Natural killer cell treated with Interleukin-12 subunit alpha and Interleukin-12 subunit beta and Interleukin-15 and Interleukin-18, amount 100 ng/mL, for 72 hours (primary cell): Measurements from ENCODE around the gene DLG2. TPM values are rescaled to one million over a fixed set of nuclear protein-coding genes. Genes with fewer than 3 reads are reported as not detected.

Experiments
- ATAC-seq, 2 donors: fragments of 150-1000 bp; cut with Tn5 transposase in 1 of 2; sonication (Bioruptor Pico), chemical (Tn5 transposase) in 1 of 2; 2 replicates each; pipeline ENCODE4 v1.10.0; 2021
- DNase-seq: peaks from one replicate; pipeline ENCODE4 v3.0.0; 2022; ENCODE audit warnings: low spot score
- H3K27ac Mint-ChIP-seq, 2 donors: 1 replicate in 1 of 2; 2 replicates in 1 of 2; pipeline ENCODE4 v1.8.0; 2022; ENCODE audit warnings: mixed read lengths in 2 of 2, mild to moderate bottlenecking in 1 of 2, moderate library complexity in 1 of 2
- H3K27me3 Mint-ChIP-seq, 2 donors: 1 replicate in 1 of 2; 2 replicates in 1 of 2; pipeline ENCODE4 v1.8.0; 2022; ENCODE audit warnings: mixed read lengths in 2 of 2
- H3K36me3 Mint-ChIP-seq: one replicate; pipeline ENCODE4 v1.8.0; 2022; ENCODE audit warnings: mixed read lengths
- H3K4me1 Mint-ChIP-seq, 2 donors: 1 replicate in 1 of 2; 2 replicates in 1 of 2; pipeline ENCODE4 v1.8.0; 2022; ENCODE audit warnings: low read depth in 2 of 2, mixed read lengths in 2 of 2, mild to moderate bottlenecking in 1 of 2
- H3K4me3 Mint-ChIP-seq: one replicate; pipeline ENCODE4 v1.8.0; 2022; ENCODE audit warnings: mixed read lengths
- H3K9me3 Mint-ChIP-seq: 2 replicates; pipeline ENCODE4 v1.8.0; 2022; ENCODE audit warnings: mixed read lengths
- total RNA-seq, 2 donors: library from RNA; stranded (reverse); gene quantifications; one replicate each; pipeline ENCODE4 v1.2.3, GENCODE V29; 2022

The DLG2 gene
- total RNA-seq, 2 donors from 2014 or later: 1.1 to 1.7 TPM

DNA sequence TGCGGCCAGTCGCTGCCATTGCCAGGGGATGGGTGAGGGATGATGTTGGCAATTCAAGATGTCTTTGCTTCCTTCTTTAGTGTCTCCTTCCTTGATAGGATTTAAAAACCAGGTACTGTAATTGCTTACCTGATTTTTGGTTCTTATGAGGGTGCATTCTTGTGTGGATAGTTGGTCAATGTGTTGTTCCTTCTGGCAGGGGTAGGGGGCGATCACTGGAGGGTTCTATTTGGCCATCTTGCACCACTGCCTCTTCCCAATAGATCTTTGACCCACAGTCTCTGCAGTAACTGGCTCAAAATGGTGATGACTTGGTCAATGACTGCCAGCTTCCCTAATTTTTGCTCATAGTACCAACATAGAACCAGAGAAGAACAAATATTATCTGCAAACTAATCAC, 680.1 kb downstream of the DLG2 start:
- peaks cover 23% of the 10 kb centered on the region for H3K9me3 Mint-ChIP-seq
- DNase-seq (no peak), ATAC-seq (no peak)
- H3K36me3 Mint-ChIP-seq: peaks cover 8% of the 10 kb centered on the region
- H3K4me1 Mint-ChIP-seq: no peaks in the 10 kb centered on the region
- H3K27me3 Mint-ChIP-seq: no peaks in the 10 kb centered on the region
- H3K27ac Mint-ChIP-seq: no peak overlapping the region
- H3K4me3 Mint-ChIP-seq: no peak overlapping the region

DNA sequence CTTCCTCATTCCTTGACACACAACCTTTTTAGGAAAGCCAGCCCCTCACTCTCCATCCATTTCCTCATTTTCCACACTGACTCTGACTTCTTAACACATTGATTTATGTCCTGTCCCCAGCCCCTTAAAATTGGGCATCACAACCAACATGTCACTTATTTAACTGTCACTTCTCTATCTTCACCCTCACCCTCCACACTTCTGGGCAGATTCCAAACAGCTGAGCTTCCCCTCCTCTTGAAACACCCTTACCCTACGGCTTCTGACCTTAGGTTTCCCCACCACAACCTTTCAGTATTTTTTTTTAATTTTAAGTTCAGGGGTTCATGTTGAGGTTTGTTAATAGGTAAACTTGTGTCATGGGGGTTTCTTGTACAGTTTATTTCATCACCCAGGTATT, 696.3 kb downstream of the DLG2 start:
- ATAC-seq (no peak), DNase-seq (no peak)
- Mint-ChIP-seq H3K9me3 (peaks cover 23% of the 10 kb centered on the region), H3K27ac (no peak overlapping the region), H3K4me3 (no peak overlapping the region), H3K27me3 (no peaks in the 10 kb centered on the region), H3K36me3 (peaks cover 6% of the 10 kb centered on the region), H3K4me1 (no peaks in the 10 kb centered on the region)

DNA sequence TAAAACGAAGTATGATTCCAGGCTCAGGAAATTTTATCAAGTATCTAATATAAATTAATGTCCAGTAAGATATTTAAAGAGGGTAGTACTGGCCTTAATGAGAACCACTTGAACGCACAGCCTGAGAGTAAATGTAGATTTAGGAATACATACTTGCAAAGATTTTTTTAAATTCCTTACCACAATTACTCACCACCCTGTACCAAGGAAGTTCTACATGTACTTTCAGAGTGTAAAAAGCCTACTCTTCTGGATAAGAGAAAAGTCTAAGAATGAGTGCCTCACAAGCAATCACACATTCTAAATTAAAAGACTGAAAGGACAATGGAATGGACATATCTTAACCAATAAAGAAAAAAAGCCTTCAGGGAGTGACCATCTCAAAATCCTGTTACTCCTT, 697.4 kb downstream of the DLG2 start:
- Mint-ChIP-seq H3K9me3 (peaks cover 21% of the 10 kb centered on the region), H3K36me3 (peaks cover 1% of the 10 kb centered on the region), H3K4me1 (no peaks in the 10 kb centered on the region), H3K27me3 (no peaks in the 10 kb centered on the region), H3K27ac (no peak overlapping the region), H3K4me3 (no peak overlapping the region)
- ATAC-seq (no peak), DNase-seq (no peak)

DNA sequence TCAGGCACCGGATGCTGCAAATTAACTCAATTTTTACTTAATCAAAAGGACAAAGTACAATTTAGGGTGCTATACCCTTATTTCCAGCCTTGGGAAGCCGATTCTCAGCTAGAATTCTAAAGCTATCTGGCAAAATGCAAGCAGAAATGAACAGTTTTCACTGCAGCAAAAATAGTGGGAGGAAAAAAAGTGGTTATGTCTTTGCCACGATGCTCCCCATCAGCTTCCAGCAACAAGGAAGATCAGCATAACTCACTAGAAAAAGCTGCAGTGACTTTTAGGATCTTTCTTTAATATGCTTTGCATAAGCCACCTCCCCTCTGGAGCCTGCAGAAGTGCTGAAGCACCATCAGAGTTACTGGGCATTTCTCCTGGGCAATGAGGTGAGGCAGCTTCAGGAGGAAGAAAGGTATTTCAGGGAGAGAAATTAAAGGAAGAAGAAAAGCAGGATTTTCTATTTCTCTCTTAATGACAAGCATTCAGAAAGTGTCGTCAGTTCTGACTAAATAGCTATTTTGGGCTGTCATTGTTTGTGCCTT, 702.9 kb downstream of the DLG2 start:
- Mint-ChIP-seq H3K9me3 (peaks cover 11% of the 10 kb centered on the region), H3K27ac (no peak overlapping the region), H3K4me3 (no peak overlapping the region), H3K27me3 (no peaks in the 10 kb centered on the region), H3K4me1 (no peaks in the 10 kb centered on the region), H3K36me3 (no peaks in the 10 kb centered on the region)
- ATAC-seq: no peak
- DNase-seq: no peak

DNA sequence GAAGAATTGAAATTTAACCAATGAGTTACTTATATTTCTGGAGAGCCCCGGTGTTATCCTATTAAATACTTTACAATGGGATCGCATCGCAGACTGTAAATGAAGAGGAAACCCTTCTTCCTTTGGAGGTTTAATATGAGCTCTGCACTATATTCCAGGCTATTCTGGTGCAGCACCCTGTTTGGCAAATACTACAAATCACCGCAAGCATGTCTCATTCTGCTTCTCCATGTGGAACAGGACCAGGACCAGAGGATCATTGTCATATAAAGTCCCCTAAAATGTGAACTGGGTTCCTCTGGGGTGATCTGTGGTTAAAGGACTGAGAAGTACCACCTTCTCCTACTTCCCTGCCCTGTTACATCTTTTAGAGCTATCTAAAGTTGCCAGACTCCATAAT, 703.7 kb downstream of the DLG2 start:
- H3K9me3 Mint-ChIP-seq: peaks cover 11% of the 10 kb centered on the region
- no peaks in the 10 kb centered on the region for H3K36me3 Mint-ChIP-seq
- no peak for DNase-seq
- no peaks in the 10 kb centered on the region for H3K27me3 Mint-ChIP-seq
- no peak overlapping the region for H3K4me3 Mint-ChIP-seq
- ATAC-seq: no peak
- no peak overlapping the region for H3K27ac Mint-ChIP-seq
- H3K4me1 Mint-ChIP-seq: no peaks in the 10 kb centered on the region

DNA sequence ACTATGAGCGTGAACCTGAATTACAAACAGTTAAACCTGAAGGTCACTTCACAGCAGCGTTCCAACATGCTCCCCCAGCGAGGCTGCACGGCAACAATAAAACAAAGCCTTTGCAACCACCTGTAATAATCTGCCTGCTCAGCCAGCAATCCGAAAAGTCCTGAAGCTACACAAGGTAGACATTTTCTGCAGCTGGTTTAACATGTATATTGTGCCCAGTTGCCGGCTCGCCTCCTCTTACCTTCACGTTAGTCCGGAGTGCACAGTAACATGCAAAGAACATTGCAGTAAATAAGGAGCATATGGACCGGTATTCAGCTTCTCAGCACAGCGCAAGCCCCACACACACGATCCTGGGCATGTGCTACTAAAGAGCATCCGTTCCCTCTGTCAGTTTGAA, 704.3 kb downstream of the DLG2 start:
- Mint-ChIP-seq H3K4me3 (no peak overlapping the region), H3K27ac (no peak overlapping the region)
- no peak for DNase-seq

DNA sequence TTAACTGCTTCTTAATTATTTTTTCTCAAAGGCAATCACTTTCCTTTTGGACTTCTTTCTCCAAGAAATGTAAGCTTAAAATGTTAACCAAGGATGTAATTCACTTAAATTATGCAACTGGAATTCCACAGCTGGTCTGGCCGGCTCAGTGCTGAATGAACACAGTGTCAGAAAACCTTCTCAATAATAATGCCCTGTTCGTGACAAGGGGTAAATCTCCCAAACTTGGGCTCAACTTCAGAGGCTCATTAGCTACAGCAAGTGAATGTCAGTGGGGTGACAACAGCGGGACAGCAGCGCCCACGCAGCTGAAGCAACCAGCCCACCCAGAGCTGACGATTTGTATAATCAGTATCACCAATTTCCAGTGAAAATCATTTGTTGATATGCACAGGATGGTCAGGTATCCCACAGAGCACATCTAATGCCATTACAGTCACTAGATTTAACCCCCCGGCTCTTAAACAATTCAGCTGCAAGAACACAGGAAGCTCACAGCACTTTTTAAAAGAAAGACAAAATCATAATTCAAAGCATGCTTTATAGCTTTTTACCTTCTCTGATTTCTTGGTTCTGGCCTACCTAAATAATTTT, 704.8 kb downstream of the DLG2 start:
- H3K4me1 Mint-ChIP-seq: no peaks in the 10 kb centered on the region
- no peak overlapping the region for H3K27ac Mint-ChIP-seq
- DNase-seq (no peak), ATAC-seq (no peak)
- H3K27me3 Mint-ChIP-seq: no peaks in the 10 kb centered on the region
- peaks cover 9% of the 10 kb centered on the region for H3K9me3 Mint-ChIP-seq
- no peak overlapping the region for H3K4me3 Mint-ChIP-seq
- no peaks in the 10 kb centered on the region for H3K36me3 Mint-ChIP-seq

More for the DNA sequence above, 704.3 kb downstream of the DLG2 start:
- no peaks in the 10 kb centered on the region for H3K36me3 Mint-ChIP-seq
- no peak for ATAC-seq
- H3K27me3 Mint-ChIP-seq: no peaks in the 10 kb centered on the region
- H3K9me3 Mint-ChIP-seq: peaks cover 9% of the 10 kb centered on the region
- no peaks in the 10 kb centered on the region for H3K4me1 Mint-ChIP-seq

DNA sequence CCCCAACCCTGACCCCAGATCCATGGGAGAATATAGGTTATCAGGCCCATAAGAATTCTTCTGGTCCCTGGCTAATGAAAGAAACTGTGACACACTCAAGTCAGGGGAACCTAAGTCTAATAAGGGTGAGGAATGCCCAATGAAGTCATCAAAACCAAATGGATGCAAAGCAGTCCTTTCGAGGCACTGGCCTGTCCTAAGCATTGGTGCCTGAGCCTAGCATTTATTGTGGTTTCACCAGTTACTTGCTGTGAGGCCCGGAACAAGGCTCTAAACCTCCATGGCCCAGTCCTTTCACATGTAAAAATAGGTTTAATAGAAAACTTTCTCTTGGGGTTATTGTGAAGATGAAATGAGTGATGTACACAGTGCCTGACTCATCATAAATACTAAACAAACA, 712.6 kb downstream of the DLG2 start:
- no peaks in the 10 kb centered on the region for H3K27me3 Mint-ChIP-seq
- H3K4me3 Mint-ChIP-seq: no peak overlapping the region
- DNase-seq: no peak
- peaks cover 19% of the 10 kb centered on the region for H3K9me3 Mint-ChIP-seq
- peaks cover 8% of the 10 kb centered on the region for H3K36me3 Mint-ChIP-seq
- ATAC-seq: no peak
- H3K27ac Mint-ChIP-seq: no peak overlapping the region
- no peaks in the 10 kb centered on the region for H3K4me1 Mint-ChIP-seq

DNA sequence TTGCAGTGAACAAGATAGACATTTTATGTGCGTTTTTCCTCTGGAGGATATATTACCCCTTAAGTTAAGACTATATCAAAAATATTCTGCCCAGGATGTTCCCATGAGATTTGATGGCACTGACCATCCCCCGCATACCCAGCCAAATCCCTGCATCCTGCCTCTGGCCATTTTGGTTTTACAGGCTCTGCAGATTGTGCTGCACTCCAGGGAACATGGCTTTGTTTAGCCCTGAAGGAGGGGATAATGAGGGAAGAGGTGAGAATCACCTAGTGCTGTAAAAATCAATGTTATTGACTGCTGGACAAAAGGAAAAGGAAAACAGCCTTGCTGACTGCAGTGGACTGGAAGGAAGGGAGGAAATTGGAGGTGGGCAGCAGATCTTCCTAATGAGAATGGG, 717.4 kb downstream of the DLG2 start:
- no peak for DNase-seq
- no peak for ATAC-seq
- H3K27me3 Mint-ChIP-seq: no peaks in the 10 kb centered on the region
- no peak overlapping the region for H3K4me3 Mint-ChIP-seq
- no peaks in the 10 kb centered on the region for H3K4me1 Mint-ChIP-seq
- no peaks in the 10 kb centered on the region for H3K36me3 Mint-ChIP-seq
- no peak overlapping the region for H3K27ac Mint-ChIP-seq
- H3K9me3 Mint-ChIP-seq: peaks cover 26% of the 10 kb centered on the region

DNA sequence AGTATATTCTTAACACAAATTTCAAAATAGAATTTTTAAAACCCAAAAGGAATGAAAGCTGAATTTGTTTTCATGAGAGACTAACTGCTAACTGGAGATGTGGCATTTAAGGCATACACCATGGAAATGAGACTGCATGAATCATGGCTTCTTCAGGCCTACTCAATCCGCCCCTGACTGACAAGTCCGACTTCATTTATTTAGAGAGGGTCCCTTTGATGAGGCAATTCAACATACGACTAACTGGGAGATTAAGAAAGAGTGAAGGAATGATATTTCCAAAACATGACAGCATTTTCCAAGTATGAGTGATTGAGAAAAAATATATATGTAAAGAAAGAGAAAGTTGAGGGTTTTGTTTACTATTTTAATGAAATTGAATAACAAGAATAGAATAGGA, 720.1 kb downstream of the DLG2 start:
- Mint-ChIP-seq H3K27me3 (no peaks in the 10 kb centered on the region), H3K4me1 (no peaks in the 10 kb centered on the region), H3K4me3 (no peak overlapping the region), H3K9me3 (peaks cover 32% of the 10 kb centered on the region), H3K36me3 (no peaks in the 10 kb centered on the region), H3K27ac (no peak overlapping the region)
- ATAC-seq (no peak), DNase-seq (no peak)

DNA sequence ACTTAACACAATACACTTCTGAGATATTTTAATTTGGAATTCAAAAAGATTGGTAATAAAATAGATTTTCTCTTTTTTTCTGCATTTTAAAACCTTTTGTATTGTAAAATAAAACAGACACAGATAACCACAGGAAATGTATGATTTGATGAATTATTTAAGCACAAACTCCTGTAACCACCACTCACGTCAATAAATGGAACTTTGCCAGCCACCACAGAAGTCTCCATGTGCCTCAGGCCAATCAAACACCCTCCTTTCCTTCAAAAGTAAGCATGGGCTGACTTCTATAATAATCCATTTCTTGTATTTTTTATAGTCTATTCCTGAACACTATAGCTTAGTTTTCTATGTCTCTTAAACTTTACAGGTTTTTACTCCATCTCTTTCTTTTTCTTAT, 721.7 kb downstream of the DLG2 start:
- DNase-seq (no peak), ATAC-seq (no peak)
- no peaks in the 10 kb centered on the region for H3K27me3 Mint-ChIP-seq
- H3K9me3 Mint-ChIP-seq: peaks cover 28% of the 10 kb centered on the region
- no peaks in the 10 kb centered on the region for H3K36me3 Mint-ChIP-seq
- H3K4me1 Mint-ChIP-seq: no peaks in the 10 kb centered on the region
- no peak overlapping the region for H3K27ac Mint-ChIP-seq
- H3K4me3 Mint-ChIP-seq: no peak overlapping the region

DNA sequence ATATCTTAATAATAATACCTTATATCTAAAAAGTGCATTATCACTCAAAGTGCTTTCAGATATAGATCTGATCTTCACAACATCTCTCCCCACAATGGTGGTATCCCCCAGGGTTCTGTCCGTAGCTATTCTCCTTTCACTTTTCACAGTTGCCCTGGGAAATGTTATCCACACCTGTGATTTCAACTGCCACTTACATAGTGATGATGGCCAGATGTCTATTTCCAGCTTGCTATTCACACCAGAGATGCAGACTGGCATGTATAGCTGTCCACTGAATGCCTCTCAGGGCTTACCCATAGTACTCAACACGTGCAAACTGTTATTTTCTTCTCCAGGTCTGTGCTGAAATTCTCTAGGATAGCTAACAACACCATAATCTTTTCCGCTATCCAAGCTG, 724.7 kb downstream of the DLG2 start:
- DNase-seq (no peak), ATAC-seq (no peak)
- peaks cover 22% of the 10 kb centered on the region for H3K9me3 Mint-ChIP-seq
- no peaks in the 10 kb centered on the region for H3K4me1 Mint-ChIP-seq
- no peak overlapping the region for H3K4me3 Mint-ChIP-seq
- no peak overlapping the region for H3K27ac Mint-ChIP-seq
- H3K36me3 Mint-ChIP-seq: peaks cover 6% of the 10 kb centered on the region
- no peaks in the 10 kb centered on the region for H3K27me3 Mint-ChIP-seq

DNA sequence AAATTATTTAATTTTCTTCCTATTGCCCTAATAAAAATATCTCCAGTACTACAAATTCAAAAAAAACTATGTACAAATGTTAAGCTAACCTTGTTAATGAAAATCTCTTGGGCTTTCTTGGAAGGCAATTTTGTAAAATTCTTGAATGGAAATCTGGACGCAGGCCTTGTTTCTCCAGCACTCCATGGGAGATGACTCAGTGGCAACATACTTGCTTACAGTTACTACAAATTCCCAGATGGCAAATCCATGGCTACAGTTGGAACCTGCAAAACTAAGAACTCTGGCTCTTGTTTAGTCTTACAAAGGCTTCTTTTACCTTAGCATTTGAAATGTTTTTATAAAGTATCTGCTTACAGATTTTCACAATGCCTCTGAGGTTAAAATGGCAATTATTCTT, 725.2 kb downstream of the DLG2 start:
- H3K4me1 Mint-ChIP-seq: no peaks in the 10 kb centered on the region
- no peaks in the 10 kb centered on the region for H3K27me3 Mint-ChIP-seq
- no peak overlapping the region for H3K4me3 Mint-ChIP-seq
- no peak for DNase-seq
- no peak overlapping the region for H3K27ac Mint-ChIP-seq
- peaks cover 20% of the 10 kb centered on the region for H3K9me3 Mint-ChIP-seq
- H3K36me3 Mint-ChIP-seq: peaks cover 6% of the 10 kb centered on the region
- ATAC-seq: no peak

DNA sequence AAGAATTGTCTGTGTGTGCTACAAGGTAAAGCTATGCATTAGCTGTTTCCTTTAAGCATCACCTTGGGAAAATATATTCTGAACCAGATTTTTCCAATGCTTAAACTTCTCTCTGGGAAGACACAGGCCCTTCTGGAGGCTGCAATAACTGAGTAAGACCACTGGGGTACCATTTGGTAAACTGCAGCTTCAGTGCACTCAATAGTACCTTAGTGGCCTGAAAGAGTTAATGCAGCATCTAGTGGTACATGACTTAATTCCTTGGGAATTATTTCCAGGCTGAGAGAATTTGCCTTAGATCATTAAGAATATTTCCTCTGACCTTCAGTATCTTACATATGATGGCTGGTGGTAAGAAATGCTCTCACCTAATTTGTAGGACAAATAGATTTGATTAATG, 727.4 kb downstream of the DLG2 start:
- Mint-ChIP-seq H3K27ac (no peak overlapping the region), H3K36me3 (peaks cover 6% of the 10 kb centered on the region), H3K4me1 (no peaks in the 10 kb centered on the region), H3K4me3 (no peak overlapping the region), H3K27me3 (no peaks in the 10 kb centered on the region), H3K9me3 (peaks cover 16% of the 10 kb centered on the region)
- ATAC-seq: no peak
- DNase-seq: no peak

DNA sequence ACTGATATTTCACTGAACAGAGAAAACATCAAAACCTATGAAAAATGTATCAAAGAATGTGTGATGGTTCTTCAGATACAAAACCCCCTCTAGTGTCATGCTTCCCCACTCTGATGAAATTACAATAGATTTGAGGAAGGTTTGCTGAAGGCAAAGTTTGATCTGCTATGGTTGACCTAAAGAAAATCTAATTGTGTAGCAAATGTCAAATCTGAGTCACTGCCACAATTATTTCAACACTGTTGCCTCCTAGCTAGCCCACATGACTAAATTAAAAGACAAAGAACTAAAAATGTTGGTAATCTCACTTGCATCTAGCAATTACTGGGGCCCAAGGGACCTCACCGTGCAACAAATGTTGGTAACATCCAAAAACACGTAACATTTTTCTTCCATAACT, 728.0 kb downstream of the DLG2 start:
- DNase-seq: no peak
- Mint-ChIP-seq H3K27me3 (no peaks in the 10 kb centered on the region), H3K4me3 (no peak overlapping the region), H3K9me3 (peaks cover 13% of the 10 kb centered on the region), H3K4me1 (no peaks in the 10 kb centered on the region), H3K27ac (no peak overlapping the region), H3K36me3 (peaks cover 6% of the 10 kb centered on the region)
- ATAC-seq: no peak
